Mucosa of descending colon (tissue), 3 donors: ENCODE results near the gene NOXO1. TPM values are rescaled to one million over a fixed set of nuclear protein-coding genes. Genes with fewer than 3 reads are reported as not detected.
"Not testable (repeated sequence)": the region's sequence is repeated elsewhere in the genome, so short reads cannot be mapped to it uniquely, and the experiment has no call there.

Experiments used
- ATAC-seq: fragments of 200-7000 bp; cut with Tn5 transposase; one replicate; pipeline ENCODE4 v1.9.1; 2020; ENCODE audit warnings: mild to moderate bottlenecking, moderate library complexity
- DNase-seq, 3 donors: peaks; one replicate each; pipeline ENCODE4 v3.0.0-alpha.2; 2020
- H3K36me3 ChIP-seq: fragments of 200-600 bp; one replicate; pipeline ENCODE4 v1.8.0; 2021; ENCODE audit warnings: low read depth, mild to moderate bottlenecking
- H3K4me1 ChIP-seq: fragments of 200-600 bp; one replicate; pipeline ENCODE4 v1.8.0; 2021; ENCODE audit warnings: low read depth, mild to moderate bottlenecking
- H3K4me3 ChIP-seq: fragments of 200-600 bp; one replicate; pipeline ENCODE4 v1.8.0; 2021; ENCODE audit warnings: mild to moderate bottlenecking
- H3K9me3 ChIP-seq: fragments of 200-600 bp; one replicate; pipeline ENCODE4 v1.8.0; 2021; ENCODE audit warnings: mild to moderate bottlenecking
- intact Hi-C, 2 donors: fragments of 100-400 bp; cut with DNase I in 1 of 2; cut with micrococcal nuclease in 1 of 2; formaldehyde crosslinking; loops; one replicate each; pipeline versions ENCODE4 v1.11.0 to v1.11.1; 2022; cut with DNase I, micrococcal nuclease
- total RNA-seq, 3 donors: library from RNA; stranded (reverse); fragmentation: NEBNext Ultra II Directional in 2 of 3; extraction: Animal tissue kit (Norgen Biotek cat#: 25700) in 2 of 3; gene quantifications; one replicate each; pipeline versions ENCODE4 v1.2.1 to v1.2.4, GENCODE V29; 2021 to 2023
- TF ChIP-seq, protein P1 (sequence below): fragments of 200-600 bp; IDR thresholded peaks from one replicate; pipeline ENCODE4 v1.8.0; 2022; ENCODE audit warnings: antibody characterized with exemption, mild to moderate bottlenecking
- donor health status: DM: no; HTN: no; CAD: no; lungs with moderate emphysema.
- donor health status: DM: no; HTN: no; CAD: no.
- donor health status: DM: no; HTN: yes; CAD: no.

The NOXO1 gene
- total RNA-seq, 3 donors from 2014 or later: 12.2 to 39.9 (median 27.1) TPM

- Histone ChIP-seq H3K36me3 (peaks cover 2% of the 10 kb centered on the region), H3K4me3 (no peak overlapping the region), H3K9me3 (no peaks in the 10 kb centered on the region), H3K4me1 (peaks cover 27% of the 10 kb centered on the region)
- peak in 2 of 3 donors; percentile 35 to 50 for DNase-seq
- TF ChIP-seq, protein P1, sequence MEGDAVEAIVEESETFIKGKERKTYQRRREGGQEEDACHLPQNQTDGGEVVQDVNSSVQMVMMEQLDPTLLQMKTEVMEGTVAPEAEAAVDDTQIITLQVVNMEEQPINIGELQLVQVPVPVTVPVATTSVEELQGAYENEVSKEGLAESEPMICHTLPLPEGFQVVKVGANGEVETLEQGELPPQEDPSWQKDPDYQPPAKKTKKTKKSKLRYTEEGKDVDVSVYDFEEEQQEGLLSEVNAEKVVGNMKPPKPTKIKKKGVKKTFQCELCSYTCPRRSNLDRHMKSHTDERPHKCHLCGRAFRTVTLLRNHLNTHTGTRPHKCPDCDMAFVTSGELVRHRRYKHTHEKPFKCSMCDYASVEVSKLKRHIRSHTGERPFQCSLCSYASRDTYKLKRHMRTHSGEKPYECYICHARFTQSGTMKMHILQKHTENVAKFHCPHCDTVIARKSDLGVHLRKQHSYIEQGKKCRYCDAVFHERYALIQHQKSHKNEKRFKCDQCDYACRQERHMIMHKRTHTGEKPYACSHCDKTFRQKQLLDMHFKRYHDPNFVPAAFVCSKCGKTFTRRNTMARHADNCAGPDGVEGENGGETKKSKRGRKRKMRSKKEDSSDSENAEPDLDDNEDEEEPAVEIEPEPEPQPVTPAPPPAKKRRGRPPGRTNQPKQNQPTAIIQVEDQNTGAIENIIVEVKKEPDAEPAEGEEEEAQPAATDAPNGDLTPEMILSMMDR: no peak
- ATAC-seq: no peak
- intact Hi-C loops: no loop called here
Measured at GRCh38 chr16:1960665-1961630, 20.3 kb downstream of the NOXO1 start.

GRCh38 chr16:1959269-1960039 is 21.8 kb downstream of the NOXO1 start, which contains the start of gene NDUFB10:
Gene NDUFB10 (plus strand): TSS chr16:1959538. CDS start chr16:1959625, 87 bp downstream.
- Histone ChIP-seq H3K4me3 (peak within 1 kb of the TSS; percentile 94), H3K36me3 (peaks cover 2% of the 10 kb centered on the region), H3K9me3 (no peaks in the 10 kb centered on the region), H3K4me1 (peaks cover 22% of the 10 kb centered on the region)
- DNase-seq: peak; percentile 95 to 97 (median 95)
- intact Hi-C loops: no loop called here
- TF ChIP-seq, protein P1: peak; percentile 61
- ATAC-seq: peak; percentile 95

GRCh38 chr16:1958715-1959268 is 22.5 kb downstream of the NOXO1 start:
- TF ChIP-seq, protein P1: no peak
- ATAC-seq (peak; percentile 1), DNase-seq (peak; percentile 44 to 69 (median 54))
- Histone ChIP-seq H3K4me3 (no peak overlapping the region), H3K4me1 (peaks cover 20% of the 10 kb centered on the region), H3K9me3 (no peaks in the 10 kb centered on the region), H3K36me3 (peaks cover 2% of the 10 kb centered on the region)
- intact Hi-C loops: no loop called here

- H3K4me1 ChIP-seq: peaks cover 15% of the 10 kb centered on the region
- H3K9me3 ChIP-seq, ATAC-seq, intact Hi-C loops, H3K4me3 ChIP-seq, H3K36me3 ChIP-seq: not testable (repeated sequence)
- DNase-seq: peak in 1 of 3 donors; percentile 60
Measured at GRCh38 chr16:1958143-1958491, 23.2 kb downstream of the NOXO1 start.

DNA sequence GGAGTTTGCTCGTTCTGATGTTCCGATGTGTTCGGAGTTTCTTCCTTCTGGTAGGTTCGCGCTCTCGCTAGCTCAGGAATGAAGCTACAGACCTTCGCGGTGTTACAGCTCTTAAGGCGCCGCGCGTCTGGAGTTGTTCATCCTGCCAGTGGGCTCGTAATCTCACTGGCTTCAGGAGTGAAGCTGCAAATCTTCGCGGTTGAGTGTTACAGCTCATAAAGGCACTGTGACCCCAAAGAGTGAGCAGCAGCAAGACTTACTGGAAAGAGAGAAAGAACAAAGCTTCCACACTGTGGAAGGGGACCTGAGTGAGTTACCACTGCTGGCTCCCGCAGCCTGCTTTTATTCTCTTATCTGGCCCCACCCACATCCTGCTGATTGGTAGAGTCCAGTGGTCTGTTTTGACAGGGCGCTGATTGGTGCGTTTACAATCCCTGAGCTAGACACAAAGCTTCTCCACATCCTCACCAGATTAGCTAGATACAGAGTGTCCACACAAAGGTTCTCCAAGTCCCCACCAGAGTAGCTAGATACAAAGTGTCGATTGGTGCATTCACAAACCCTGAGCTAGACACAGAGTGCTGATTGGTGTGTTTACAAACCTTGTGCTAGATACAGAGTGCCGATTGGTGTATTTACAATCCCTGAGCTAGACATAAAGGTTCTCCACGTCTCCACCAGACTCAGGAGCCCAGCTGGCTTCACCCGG is 23.7 kb downstream of the NOXO1 start:
- H3K4me3 ChIP-seq, ATAC-seq, H3K36me3 ChIP-seq, intact Hi-C loops, DNase-seq, H3K9me3 ChIP-seq: not testable (repeated sequence)
- H3K4me1 ChIP-seq: peaks cover 15% of the 10 kb centered on the region

DNA sequence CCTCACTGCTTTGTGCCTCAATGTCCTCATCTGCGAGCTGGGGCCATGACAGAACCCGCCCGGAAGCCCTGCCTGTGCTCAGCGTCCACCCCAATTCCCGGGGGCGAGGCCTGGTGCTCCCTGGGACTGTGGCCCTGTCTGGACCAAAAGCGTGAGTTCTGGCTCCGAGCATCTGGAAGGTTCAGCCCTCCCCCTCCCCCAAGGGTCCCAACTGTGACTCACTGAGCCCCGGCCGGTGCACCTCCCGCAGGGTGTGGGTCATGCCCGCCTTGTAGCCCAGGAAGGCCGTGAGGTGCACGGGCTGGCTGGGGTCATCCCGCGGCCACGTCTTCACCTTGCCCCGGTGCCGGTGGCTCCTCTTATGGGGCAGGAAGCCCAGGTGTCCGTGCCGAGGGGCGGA is 27.5 kb downstream of the NOXO1 start:
- Histone ChIP-seq H3K9me3 (no peaks in the 10 kb centered on the region), H3K36me3 (no peaks in the 10 kb centered on the region), H3K4me3 (no peak overlapping the region), H3K4me1 (peaks cover 1% of the 10 kb centered on the region)
- intact Hi-C loops: no loop called here
- TF ChIP-seq, protein P1: no peak
- no peak for ATAC-seq
- DNase-seq: peak in 1 of 3 donors; percentile 50
